Measurements from ENCODE around the gene MYL2.

MYL2 gene

GRCh38 chr12:110896559-110896958, 23.8 kb downstream of the MYL2 start:
- no peak for DNase-seq (ENCODE audit: low spot score)

- DNase-seq (ENCODE audit: low spot score), result no peak
These were observed 26.4 kb downstream of the MYL2 start for GRCh38 chr12:110893956-110894355.

- no peak for DNase-seq (ENCODE audit: low spot score)
These were observed 31.0 kb downstream of the MYL2 start for GRCh38 chr12:110889361-110889760.

GRCh38 chr12:110888256-110888991, 32.0 kb downstream of the MYL2 start:
- DNase-seq (ENCODE audit: low spot score), result no peak

GRCh38 chr12:110885152-110885840, 35.1 kb downstream of the MYL2 start:
- no peak for DNase-seq (ENCODE audit: low spot score)

GRCh38 chr12:110883251-110883650, 37.1 kb downstream of the MYL2 start:
- DNase-seq (ENCODE audit: low spot score), result no peak

GRCh38 chr12:110880651-110881050, 39.7 kb downstream of the MYL2 start:
- no peak for DNase-seq (ENCODE audit: low spot score)

GRCh38 chr12:110874781-110875180, 45.6 kb downstream of the MYL2 start:
- no peak for DNase-seq (ENCODE audit: low spot score)

- DNase-seq (ENCODE audit: low spot score), result no peak
These were observed 46.0 kb downstream of the MYL2 start for GRCh38 chr12:110874351-110874750.

- DNase-seq (ENCODE audit: low spot score), result no peak
These were observed 48.3 kb downstream of the MYL2 start for GRCh38 chr12:110872100-110872499.

GRCh38 chr12:110869803-110870202, 50.6 kb downstream of the MYL2 start:
- DNase-seq (ENCODE audit: low spot score), result no peak

GRCh38 chr12:110869026-110869425, 51.4 kb downstream of the MYL2 start:
- DNase-seq (ENCODE audit: low spot score), result no peak

- no peak for DNase-seq (ENCODE audit: low spot score)
These were observed 54.9 kb downstream of the MYL2 start for GRCh38 chr12:110865521-110865920.

GRCh38 chr12:110863161-110863560, 57.2 kb downstream of the MYL2 start:
- no peak for DNase-seq (ENCODE audit: low spot score)

- no peak for DNase-seq (ENCODE audit: low spot score)
These were observed 58.0 kb downstream of the MYL2 start for GRCh38 chr12:110862329-110862728.

GRCh38 chr12:110861729-110862128, 58.6 kb downstream of the MYL2 start:
- no peak for DNase-seq (ENCODE audit: low spot score)
